ENCODE data around the gene CYP26B1. TPM values are rescaled to one million over a fixed set of nuclear protein-coding genes. Genes with fewer than 3 reads are reported as not detected.

The CYP26B1 gene
- total RNA-seq, 2 donors from 2014 or later, result 0.52 to 4.9 TPM

GRCh38 chr2:72084584-72084976, 63.1 kb downstream of the CYP26B1 start:
- no peak for DNase-seq
- Histone ChIP-seq H3K27ac (no peak overlapping the region), H3K27me3 (no peaks in the 10 kb centered on the region), H3K4me3 (no peak overlapping the region), H3K9me3 (peaks cover 0 to 7% (median 0%) of the 10 kb centered on the region in 3 donors), H3K4me1 (no peaks in the 10 kb centered on the region), H3K36me3 (replicated peaks in 1 of 2; ENCODE audit: insufficient read depth in 1 of 2, low read depth in 2 of 2) (no peaks in the 10 kb centered on the region)
- 77 to 78% methylated on average over 6 of the region's 6 CpGs for WGBS, 2 donors
- TF ChIP-seq, protein P1, sequence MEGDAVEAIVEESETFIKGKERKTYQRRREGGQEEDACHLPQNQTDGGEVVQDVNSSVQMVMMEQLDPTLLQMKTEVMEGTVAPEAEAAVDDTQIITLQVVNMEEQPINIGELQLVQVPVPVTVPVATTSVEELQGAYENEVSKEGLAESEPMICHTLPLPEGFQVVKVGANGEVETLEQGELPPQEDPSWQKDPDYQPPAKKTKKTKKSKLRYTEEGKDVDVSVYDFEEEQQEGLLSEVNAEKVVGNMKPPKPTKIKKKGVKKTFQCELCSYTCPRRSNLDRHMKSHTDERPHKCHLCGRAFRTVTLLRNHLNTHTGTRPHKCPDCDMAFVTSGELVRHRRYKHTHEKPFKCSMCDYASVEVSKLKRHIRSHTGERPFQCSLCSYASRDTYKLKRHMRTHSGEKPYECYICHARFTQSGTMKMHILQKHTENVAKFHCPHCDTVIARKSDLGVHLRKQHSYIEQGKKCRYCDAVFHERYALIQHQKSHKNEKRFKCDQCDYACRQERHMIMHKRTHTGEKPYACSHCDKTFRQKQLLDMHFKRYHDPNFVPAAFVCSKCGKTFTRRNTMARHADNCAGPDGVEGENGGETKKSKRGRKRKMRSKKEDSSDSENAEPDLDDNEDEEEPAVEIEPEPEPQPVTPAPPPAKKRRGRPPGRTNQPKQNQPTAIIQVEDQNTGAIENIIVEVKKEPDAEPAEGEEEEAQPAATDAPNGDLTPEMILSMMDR (IDR thresholded peaks at IDR 0.05), result no peak
- TF ChIP-seq POLR2A (IDR thresholded peaks at IDR 0.05), result no peak
- intact Hi-C loops (cut with DNase I), result no loop called here
- no peak for ATAC-seq

DNA sequence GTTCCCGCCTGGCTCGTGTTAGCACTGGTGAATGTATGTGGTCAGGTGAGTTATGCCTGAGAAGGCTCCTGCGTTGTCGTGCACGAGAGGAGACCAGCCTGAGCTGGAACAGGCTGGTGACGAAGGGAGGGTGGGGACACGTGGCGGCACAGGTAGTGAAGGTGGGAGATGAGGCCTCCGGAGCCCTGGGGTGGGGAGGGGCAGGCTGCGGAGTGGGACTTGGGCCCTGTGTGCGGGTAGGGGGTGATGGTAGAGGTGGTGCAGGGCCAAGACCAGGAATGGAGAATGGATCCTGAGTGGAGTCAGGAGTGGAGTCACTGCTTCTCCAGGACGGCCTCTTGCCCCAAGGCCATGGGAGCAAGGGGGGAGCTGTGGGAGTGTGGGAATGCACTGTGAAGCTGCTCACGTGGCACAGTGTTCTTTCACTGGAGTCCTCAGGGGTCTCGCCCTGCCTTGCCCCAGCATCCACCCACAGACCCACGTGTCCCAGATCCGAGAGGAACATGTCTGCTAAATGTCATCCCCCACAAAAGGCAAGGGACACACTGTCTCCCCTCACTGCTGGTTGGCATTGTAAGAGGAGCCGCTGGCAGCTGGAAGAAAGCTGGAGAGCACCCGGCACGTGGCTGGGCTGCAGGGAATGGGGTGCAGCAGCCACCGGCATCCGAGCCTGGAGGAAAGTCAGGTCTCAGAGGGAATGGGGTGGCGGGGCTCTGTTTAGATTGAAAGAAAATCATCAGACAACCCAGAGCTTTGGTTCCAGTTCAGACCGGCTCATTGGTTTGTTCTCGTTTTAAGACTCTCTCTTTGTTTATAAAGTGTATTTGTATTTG, 63.7 kb downstream of the CYP26B1 start:
- Histone ChIP-seq H3K36me3 (replicated peaks in 1 of 2; ENCODE audit: insufficient read depth in 1 of 2, low read depth in 2 of 2) (no peaks in the 10 kb centered on the region), H3K9me3 (peaks cover 0 to 7% (median 0%) of the 10 kb centered on the region in 3 donors), H3K4me1 (no peaks in the 10 kb centered on the region), H3K27me3 (no peaks in the 10 kb centered on the region), H3K4me3 (no peak overlapping the region), H3K27ac (no peak overlapping the region)
- ATAC-seq, result no peak
- TF ChIP-seq, protein P1 (IDR thresholded peaks at IDR 0.05), result no peak
- no peak for TF ChIP-seq POLR2A (IDR thresholded peaks at IDR 0.05)
- 71 to 82% methylated on average over 21 to 24 of the region's 24 CpGs for WGBS, 2 donors
- DNase-seq, result no peak
- intact Hi-C loops (cut with DNase I), result no loop called here

DNA sequence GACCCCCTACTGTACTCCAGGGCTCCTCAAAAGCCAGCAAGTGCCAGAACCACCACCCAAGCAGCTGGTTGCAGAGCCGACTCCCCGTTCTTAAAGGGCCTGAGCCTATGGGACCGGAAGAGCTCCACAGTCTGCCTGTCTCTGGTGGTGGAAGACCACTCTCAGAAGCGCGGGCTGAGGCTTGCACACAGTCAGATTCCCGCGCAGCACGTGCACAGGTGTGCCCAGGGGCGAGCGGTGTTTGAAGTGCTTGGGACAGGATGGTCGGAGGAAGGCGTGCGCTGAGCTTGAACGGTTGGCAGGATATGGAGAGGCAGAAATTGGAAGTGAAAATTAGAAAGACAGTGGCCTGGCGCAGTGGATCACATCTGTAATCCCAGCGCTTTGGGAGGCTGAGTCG, 64.8 kb downstream of the CYP26B1 start:
- no peak overlapping the region for H3K27ac ChIP-seq
- TF ChIP-seq, protein P1 (IDR thresholded peaks at IDR 0.05), result no peak
- TF ChIP-seq POLR2A (IDR thresholded peaks at IDR 0.05), result no peak
- peaks cover 0 to 7% (median 0%) of the 10 kb centered on the region in 3 donors for H3K9me3 ChIP-seq
- ATAC-seq (no peak), DNase-seq (no peak)
- no peak overlapping the region for H3K4me3 ChIP-seq
- H3K36me3 ChIP-seq (replicated peaks in 1 of 2; ENCODE audit: insufficient read depth in 1 of 2, low read depth in 2 of 2), result no peaks in the 10 kb centered on the region
- H3K4me1 ChIP-seq, result peaks cover 3% of the 10 kb centered on the region
- 84 to 86% methylated on average over 17 of the region's 17 CpGs for WGBS, 2 donors
- H3K27me3 ChIP-seq, result no peaks in the 10 kb centered on the region
- intact Hi-C loops (cut with DNase I), result no loop called here

GRCh38 chr2:72082021-72082601, 65.6 kb downstream of the CYP26B1 start:
- intact Hi-C loops (cut with DNase I), result no loop called here
- H3K9me3 ChIP-seq, result peaks cover 0 to 7% (median 0%) of the 10 kb centered on the region in 3 donors
- 85 to 91% methylated on average over 12 of the region's 12 CpGs for WGBS, 2 donors
- peaks cover 9% of the 10 kb centered on the region for H3K4me1 ChIP-seq
- H3K4me3 ChIP-seq, result no peak overlapping the region
- TF ChIP-seq, protein P1 (IDR thresholded peaks at IDR 0.05), result no peak
- TF ChIP-seq POLR2A (IDR thresholded peaks at IDR 0.05), result no peak
- H3K27me3 ChIP-seq, result no peaks in the 10 kb centered on the region
- H3K36me3 ChIP-seq (replicated peaks in 1 of 2; ENCODE audit: insufficient read depth in 1 of 2, low read depth in 2 of 2), result no peaks in the 10 kb centered on the region
- H3K27ac ChIP-seq, result no peak overlapping the region
- ATAC-seq (no peak), DNase-seq (no peak)

Measured in body of pancreas (tissue), 4 donors.